Right ventricle myocardium inferior (tissue), 1 donor: ENCODE measurements around the gene PLEKHA8. TPM values are rescaled to one million over a fixed set of nuclear protein-coding genes. Genes with fewer than 3 reads are reported as not detected.

Experiments used
- ATAC-seq: fragments of 200-7000 bp; cut with Tn5 transposase; one replicate; pipeline ENCODE4 v1.9.1; 2020; ENCODE audit warnings: mild to moderate bottlenecking, moderate library complexity
- DNase-seq: peaks from one replicate; pipeline ENCODE4 v3.0.0; 2021; ENCODE audit errors: missing footprints
- intact Hi-C: fragments of 100-400 bp; cut with DNase I; formaldehyde crosslinking; loops from one replicate; pipeline ENCODE4 v1.11.0; 2022
- total RNA-seq: library from RNA; stranded (reverse); fragmentation: NEBNext Ultra II Directional; extraction: Animal tissue kit (Norgen Biotek cat#: 25700); gene quantifications from one replicate; pipeline ENCODE4 v1.2.1, GENCODE V29; 2021
- donor health status: DM: no; HTN: yes; CAD: no; lungs with severe emphysema.

PLEKHA8 gene
- total RNA-seq, 1 donor from 2014 or later, result 3.9 TPM

DNA sequence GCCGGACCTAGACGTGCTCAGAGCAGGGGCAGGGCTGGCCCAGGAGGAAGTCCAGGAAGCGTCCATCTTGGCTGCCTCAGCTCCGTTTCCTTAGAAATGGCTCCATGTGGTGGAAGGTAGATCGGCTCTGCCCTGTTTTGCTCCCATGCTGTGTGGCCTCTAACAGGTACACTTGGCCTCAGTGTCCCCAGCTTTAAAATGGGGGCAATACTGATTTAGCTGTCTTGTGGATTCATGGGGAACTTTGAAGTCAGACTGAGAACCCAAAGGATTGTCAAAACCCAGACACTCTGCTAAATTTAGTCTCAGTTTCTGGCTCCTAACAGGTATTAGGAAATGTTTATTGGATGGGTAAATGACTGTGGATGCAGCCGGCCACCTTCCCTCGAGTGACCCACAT, 122.5 kb downstream of the PLEKHA8 start:
- ATAC-seq (no peak), DNase-seq (no peak)
- intact Hi-C loops, result no loop called here

DNA sequence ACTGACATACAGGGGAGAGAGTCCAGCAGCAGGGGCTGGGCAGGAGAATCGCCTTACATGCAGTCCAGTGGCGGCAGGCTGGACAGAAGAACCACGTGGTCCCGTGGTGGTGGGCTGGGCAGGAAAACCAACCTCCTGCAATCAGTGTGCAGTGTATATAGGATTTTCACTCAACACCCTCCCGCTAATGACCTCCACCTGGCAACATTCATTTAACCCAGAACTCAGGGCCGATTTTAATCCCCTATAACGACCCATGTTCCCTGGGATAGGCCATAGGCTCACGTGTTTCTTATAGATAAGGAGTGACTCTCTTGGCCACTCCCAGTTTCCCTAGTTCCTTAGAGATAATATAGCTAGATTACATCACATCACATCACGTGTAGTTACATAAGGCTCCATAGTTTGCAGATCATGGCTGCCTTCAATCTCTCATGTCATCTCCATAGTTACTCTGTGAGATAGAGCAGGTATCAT, 125.9 kb downstream of the PLEKHA8 start:
- DNase-seq (no peak), ATAC-seq (no peak)
- intact Hi-C loops, result no loop called here

DNA sequence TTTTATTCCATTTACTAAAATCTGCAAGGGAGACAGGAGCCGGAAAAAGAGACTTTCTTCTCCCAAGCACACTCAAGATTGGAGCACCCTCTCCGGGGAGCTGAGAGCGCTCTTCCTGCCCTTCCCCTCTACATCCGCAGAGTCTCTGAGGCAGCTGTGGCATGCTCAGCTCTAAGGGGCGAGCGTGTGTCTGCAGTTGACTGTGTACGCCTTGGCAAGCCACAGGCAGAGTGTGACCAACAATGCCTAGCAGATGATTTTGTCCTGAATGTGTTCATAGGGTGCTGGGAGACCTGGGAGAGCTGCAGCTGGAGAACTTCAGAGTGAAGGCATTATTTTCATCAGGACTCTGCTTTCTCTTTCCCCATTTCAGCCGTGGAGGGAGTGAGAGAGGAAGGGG, 127.3 kb downstream of the PLEKHA8 start:
- intact Hi-C loops, result no loop called here
- DNase-seq, result no peak
- no peak for ATAC-seq

DNA sequence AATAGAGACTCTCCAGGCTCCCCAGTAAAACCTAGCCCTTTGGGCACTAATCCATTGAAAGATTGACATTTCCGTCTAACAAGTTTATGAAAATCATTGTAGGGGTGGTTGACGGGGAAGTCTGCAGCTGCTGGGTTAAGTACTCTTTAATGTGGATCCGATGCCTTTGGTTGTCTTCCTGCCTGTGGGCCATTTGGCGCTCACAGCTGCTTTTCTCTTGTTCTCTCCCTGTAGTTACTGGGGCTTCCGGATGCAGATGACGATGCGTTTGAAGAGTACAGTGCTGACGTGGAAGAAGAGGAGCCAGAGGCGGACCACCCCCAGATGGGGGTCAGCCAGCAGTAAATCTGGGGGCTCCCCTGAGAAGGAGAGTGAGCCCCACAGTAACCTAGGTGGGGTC, 129.0 kb downstream of the PLEKHA8 start:
- DNase-seq (no peak), ATAC-seq (no peak)
- intact Hi-C loops, result no loop called here

DNA sequence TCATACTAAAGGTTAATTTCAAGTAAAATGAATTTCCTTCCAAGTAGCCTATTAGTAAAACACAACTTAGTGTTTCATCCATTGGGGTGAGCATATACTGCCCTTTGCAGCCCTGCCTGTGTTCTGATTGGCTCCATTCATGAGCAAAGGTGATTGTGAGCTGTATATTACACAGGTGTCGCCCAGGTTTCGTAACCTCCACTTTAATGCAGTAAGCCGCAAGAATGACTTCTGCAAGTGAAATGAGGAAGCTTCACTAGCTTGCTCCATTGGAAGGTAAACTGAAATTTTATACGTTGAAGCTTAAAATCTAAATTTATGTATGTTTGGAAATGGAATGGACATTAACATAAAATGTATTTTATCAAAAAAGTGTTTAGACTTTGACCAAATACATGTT, 131.0 kb downstream of the PLEKHA8 start:
- intact Hi-C loops, result no loop called here
- ATAC-seq, result no peak
- DNase-seq, result no peak

DNA sequence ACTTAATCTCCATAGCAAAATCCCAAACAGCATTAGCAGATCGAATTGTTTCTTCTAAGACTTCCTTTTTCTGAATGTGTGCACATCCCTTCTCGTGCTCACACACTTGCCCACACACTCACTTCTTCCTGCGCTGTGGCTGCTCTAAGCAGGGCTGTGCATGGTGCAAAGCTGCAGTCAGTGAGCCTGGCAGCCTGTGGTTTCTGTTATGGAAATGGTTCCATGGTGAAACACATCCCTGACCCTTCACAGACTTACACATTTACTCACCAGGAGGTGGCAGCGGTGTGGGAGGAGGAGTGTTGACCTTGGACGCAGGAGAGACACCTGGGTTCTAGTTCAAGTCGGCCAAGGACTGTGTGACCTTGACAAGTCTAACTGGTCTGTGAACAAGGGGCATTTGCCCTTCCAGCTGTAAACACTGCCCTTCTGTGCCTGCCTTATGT, 131.5 kb downstream of the PLEKHA8 start:
- ATAC-seq, result peak; percentile 42
- intact Hi-C loops, result loop anchor here (5.0 kb wide), 2 partner anchors 118 to 408 kb away; no protein-coding TSS in a partner anchor
- DNase-seq, result no peak

DNA sequence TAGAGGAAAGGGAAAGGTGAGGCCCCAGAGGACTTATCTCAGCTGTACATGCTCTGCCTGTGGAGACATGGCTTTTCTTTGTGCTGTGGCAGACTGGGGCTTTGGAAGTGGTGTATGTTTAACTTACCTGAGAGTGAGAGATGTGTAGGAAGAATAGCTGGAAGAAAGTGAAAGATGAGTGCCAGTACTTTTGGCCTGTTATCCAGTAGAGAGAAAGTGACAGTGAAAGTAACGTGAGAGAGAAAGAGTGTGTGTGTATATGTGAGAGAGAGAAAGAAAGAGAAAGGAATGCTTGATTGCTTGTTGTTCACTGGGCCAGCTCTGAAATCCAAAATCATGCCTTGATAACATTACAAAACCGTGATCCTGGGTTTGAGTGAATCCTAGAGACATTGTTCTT, 132.1 kb downstream of the PLEKHA8 start:
- ATAC-seq (no peak), DNase-seq (no peak)
- intact Hi-C loops, result loop anchor here (5.0 kb wide), 2 partner anchors 117 to 407 kb away; no protein-coding TSS in a partner anchor

DNA sequence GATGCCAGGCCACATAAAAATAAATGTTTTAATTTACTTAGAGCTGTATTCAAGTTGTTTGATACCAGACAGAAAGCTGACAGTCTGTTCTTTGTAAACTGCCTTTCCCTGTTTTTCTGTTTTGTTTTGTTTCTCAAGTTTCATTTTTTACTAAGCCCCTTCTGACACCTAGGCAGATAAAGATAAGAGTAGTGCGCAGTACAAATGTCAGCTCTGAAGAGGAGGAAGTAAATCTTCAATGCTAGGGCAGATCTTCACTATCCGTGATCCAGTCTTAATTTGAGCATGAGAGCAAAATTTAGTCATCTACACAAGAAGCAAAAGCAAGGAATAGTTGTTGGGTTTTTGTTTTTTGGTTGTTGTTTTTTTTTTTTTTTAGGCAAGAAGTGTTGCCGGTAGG, 133.9 kb downstream of the PLEKHA8 start:
- DNase-seq, result no peak
- intact Hi-C loops, result loop anchor here (5.0 kb wide), 2 partner anchors 115 to 405 kb away; no protein-coding TSS in a partner anchor

DNA sequence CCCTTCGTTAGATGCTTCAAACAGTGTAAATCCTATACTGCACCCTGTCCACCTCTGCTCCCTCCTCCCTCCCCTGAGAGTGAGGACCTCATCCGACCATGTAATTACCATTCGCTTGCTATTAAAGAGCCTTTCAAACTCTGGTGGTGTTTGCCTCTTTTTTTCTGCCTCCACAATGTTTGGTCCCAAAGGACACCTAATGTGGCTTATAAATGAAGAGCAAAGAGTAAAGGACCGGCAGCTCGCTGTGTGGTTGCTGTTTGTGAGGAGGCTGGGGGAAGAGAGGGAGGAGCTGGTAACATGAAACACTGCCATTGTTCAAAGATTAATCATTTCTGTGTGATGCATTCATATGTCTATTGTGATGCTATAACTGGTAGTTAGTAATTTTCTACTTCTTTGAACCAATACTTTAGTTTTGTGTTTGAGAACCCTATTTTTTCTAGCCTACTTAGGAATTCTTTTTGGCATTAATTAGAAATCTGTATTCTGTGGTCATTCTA, 134.5 kb downstream of the PLEKHA8 start:
- intact Hi-C loops, result loop anchor here (5.0 kb wide), 2 partner anchors 115 to 405 kb away; no protein-coding TSS in a partner anchor
- no peak for ATAC-seq
- no peak for DNase-seq

More for the DNA sequence above, 133.9 kb downstream of the PLEKHA8 start:
- ATAC-seq, result no peak

DNA sequence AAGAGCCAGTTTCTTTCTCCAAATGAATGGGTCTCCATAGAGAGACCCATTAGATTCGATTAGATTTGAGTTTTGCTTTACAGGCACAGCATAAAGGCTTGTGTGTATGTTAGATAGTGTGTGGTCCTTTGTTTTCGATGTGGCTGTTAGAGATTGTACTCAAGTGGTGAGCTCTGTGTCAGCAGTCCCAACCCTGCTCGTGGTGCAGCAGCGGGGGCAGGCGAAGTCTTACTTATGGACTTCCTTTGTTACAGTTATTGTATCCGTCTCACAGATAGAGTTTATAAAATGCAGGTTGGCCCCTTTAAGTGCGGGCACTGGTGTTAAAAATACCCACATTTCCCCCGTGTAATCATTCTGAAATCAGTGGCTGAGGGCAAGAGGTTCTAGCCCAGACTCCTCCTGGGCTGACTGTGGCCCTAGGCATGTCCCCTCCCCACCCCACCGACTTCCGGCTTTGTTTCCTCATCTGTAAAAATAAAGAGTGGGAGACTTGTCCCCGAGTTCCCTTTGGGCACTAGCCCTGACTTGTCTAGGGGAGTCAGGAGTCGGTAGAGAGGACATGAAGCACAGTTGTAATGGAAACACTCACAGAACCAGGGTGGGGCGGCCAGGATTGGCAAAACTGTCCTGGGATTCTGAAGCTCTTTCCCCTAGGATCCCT, 135.2 kb downstream of the PLEKHA8 start:
- ATAC-seq, result peak; percentile 49

DNA sequence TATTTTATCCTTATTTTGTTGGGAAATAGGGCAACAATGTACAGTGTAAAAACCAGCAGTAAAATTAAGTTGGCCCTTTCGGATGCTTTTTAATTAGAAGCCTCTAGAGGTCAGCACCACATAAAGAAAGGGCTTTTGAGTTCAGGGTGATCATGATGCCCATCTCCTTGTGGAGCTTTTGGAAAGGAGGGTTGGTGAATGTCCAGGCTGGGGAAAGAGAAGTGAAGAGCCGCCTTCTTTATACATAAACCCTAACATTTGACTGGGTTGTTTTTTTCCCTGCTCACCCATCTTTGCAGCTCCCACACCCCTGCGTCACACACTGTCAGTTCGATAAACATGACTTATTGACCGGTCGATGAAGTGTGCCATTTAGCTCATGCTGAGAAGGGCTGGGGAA, 136.4 kb downstream of the PLEKHA8 start:
- no peak for DNase-seq
- intact Hi-C loops, result loop anchor here (2.0 to 5.0 kb wide), 3 partner anchors 113 to 403 kb away; no protein-coding TSS in a partner anchor
- peak; percentile 64 for ATAC-seq

More for the DNA sequence above, 135.2 kb downstream of the PLEKHA8 start:
- no peak for DNase-seq
- intact Hi-C loops, result loop anchor here (5.0 kb wide), 2 partner anchors 114 to 404 kb away; no protein-coding TSS in a partner anchor

DNA sequence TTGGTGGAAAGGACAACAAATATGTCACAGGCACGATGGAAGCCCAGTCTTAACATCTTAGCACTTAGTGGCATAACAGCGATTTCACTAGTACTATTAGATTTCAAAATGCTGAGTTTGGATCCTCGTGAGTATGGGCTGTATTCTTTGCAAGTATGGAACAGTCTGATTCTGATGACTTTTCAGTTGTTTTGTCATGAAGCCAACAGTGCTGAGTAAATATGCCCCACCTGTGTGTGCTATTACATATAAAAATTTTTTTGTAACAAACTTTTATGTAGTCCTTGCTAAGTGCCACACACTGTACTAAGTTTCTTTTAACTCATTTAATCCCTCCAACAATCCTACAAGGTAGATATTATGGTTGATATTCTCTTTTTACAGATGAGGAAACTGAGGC, 137.4 kb downstream of the PLEKHA8 start:
- no peak for DNase-seq
- intact Hi-C loops, result loop anchor here (2.0 kb wide), 1 partner anchor 247 kb away; no protein-coding TSS in a partner anchor
- no peak for ATAC-seq

DNA sequence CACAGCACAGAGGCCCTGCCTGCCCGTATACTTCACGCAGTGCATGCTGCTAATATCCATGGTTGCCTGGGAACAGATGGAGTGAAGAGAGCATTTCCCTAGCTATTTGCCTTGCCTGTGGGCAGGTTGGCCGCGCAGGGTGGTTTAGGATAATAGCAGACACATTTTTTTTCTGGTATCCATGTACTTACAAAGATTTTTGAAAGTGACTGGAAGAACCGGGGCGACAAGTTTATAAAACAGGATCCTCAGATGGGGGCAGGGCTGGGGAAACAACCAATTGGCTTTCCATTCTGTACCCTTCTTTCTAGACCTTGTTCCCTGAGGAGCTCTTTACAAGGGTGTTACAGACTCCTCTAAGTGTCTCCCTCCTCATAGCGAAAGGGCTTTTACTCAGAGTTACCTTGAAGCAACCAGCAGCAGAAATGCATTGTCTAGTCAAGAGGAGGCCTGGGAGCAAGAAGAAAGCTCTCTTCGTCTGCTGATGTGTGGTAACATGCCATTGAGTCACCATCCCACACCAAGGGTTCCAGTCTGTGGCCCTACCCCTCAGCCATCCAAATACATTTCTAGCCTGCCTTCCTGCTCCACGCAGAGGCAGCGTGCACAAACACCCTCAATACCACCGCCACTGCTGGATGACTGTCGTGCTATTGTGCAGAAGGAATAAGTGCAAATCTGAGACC, 138.1 kb downstream of the PLEKHA8 start:
- intact Hi-C loops, result no loop called here
- ATAC-seq, result no peak
- no peak for DNase-seq

DNA sequence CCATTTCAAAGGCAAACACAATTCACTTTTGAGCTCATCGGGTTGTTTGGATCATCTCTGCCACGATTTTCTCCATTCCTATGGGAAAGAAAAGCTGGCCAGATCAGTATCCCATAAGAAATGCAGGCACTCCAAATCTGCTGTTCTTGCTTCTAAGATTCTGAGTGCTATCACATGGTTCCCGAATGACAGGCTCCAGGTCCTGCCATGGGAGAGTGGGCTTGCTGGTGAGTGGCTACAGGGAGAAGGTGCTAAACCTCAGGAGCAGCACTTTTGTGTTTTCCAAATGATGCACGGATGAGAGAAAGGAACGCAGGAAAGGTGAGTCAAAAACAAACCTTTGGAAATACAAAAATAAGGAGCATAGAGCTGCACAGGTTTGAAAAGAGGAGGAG, 138.6 kb downstream of the PLEKHA8 start:
- intact Hi-C loops, result no loop called here
- DNase-seq, result no peak
- no peak for ATAC-seq

DNA sequence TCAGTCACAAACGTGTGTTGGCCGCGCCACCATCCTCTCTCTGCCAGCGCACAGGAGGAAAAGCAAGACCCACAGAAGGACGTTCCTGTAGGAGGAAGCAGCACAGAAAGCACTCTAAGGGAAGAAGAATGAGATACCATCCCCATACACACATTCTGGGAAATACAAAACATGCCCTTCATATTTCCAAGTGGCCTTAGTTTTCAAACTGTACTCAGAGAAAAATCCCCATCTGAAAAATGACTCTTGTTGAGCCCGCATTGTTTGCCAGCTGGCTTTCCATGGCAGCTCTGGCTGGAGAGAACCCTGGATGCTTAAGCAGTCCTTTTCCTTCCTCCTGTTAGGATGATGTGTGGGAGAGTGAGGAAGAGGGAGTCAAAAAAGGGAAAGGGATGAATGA, 139.7 kb downstream of the PLEKHA8 start:
- ATAC-seq (no peak), DNase-seq (no peak)
- intact Hi-C loops, result no loop called here

DNA sequence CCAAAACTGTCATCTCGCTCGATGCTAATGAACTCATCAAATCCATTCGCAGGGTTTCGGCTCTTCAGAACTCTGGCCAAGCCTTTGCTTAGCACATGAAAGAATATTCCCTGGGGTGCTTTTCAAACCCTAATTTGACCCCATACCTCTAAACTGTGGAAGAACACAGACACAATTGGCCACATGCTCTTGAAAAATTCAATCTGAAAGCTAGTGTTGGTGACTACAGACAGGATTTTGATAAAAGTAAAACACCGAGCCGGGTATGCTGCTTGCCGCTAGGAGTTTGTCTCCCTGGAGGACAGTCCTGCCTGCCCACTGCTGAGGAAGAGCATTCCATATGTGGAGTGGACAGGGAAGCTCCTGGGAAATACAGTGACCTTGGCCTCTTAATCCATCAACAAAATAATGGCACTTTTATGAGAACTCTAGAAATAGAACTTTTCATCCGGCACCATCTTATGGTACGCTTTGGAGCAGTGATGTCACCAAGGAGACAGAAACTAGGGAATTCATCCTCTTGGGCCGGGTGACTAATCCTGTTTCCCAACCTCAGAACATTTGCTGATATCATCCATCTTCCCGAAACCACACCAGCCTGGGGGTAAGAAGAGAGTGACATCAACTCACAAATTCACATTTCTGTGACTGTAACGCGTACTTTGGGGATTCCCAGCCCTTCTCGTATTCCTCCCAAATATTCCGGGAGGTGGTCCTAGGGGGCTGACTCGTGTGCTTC, 140.8 kb downstream of the PLEKHA8 start:
- ATAC-seq (no peak), DNase-seq (no peak)
- intact Hi-C loops, result no loop called here

DNA sequence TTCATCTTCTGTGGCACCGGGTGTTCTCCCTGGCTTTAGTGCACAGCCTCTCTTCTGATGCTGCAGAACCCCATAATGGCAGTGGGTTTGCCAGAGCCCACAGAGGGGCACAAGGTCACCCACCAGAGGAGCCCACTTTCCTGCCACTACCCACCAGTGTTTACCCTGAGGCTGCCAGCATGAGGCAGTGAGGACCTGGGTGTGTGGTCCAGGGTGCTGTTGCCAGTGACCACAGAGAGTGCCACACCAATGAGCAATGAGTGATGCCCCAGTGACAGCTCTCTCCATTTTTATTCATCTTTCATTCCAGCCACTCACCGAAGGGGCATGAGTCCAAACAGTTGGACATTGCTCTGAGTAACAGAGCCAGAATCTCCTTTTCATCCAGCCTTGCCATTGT, 141.4 kb downstream of the PLEKHA8 start:
- intact Hi-C loops, result no loop called here
- DNase-seq, result no peak
- ATAC-seq, result no peak

DNA sequence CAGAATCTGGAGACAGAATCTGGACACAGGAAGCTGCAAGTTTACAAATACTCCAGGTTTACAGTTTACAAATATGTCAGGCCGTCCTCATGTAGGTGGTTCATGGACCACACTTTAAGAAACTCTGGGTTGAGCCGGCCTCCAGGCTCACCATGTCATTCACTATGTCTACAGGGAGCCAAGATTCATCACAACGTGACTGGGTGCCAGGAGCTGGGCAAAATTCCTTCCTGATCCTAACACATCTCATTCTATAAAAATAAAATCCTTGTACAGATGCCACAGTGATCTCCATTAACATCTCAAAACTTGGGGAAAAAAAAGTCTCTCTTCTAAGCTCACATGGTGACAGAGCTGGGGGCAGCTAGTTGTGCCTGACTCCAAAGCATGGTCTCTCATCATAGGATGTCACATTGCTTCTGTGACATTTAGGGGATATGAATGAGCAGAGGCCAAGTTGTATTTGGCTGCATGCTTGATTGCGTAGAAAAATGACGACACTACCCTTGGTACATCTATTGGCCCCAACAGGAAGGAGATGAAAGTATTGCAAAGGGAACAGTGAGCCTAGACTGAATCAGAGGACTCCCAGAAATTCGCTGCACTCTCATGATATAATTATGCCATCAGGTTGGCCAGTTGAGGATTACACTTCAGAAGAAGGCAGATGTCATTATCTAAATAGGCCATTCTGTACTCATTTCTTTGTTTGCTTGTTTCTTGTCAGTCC, 142.4 kb downstream of the PLEKHA8 start:
- DNase-seq (no peak), ATAC-seq (no peak)
- intact Hi-C loops, result loop anchor here (5.0 kb wide), 2 partner anchors 57 to 82 kb away; no protein-coding TSS in a partner anchor
